HG02678 (cell line): ENCODE measurements around the gene ZNF569.
"Not testable (repeated sequence)": the region's sequence is repeated elsewhere in the genome, so short reads cannot be mapped to it uniquely, and the experiment has no call there.

Source experiments
- ATAC-seq: cut with Tn5 transposase; IDR thresholded peaks from one replicate; pipeline ENCODE4 v1.9.1; 2021; ENCODE audit warnings: mild to moderate bottlenecking, moderate library complexity; ENCODE audit not compliant: unreplicated experiment

ZNF569 gene

GRCh38 chr19:37466798-37467607 is at the start of gene ZNF569:
Gene ZNF569, minus strand, starts transcription at chr19:37467444. Its CDS starts 22,523 bp downstream, at chr19:37444921.
- ATAC-seq: peak; percentile 69

DNA sequence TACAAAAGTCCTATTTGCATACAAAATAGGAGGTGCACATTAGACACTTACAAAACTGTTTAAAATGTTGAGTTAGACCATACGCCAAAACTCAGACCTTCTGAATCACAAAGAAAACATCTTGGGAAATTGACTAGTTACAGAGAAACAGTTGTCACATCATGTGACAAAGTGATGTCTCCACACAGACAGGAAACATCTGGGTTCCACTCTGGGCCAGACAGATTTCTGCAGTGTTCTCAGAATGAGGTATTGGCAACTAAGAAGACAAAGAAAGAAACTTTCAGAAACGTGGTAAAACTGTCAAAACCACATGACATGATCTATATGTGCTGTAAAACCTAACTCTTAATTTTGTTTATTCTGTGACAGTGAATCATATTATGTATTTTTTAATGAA is 46.2 kb upstream of the ZNF569 start:
- no peak for ATAC-seq

DNA sequence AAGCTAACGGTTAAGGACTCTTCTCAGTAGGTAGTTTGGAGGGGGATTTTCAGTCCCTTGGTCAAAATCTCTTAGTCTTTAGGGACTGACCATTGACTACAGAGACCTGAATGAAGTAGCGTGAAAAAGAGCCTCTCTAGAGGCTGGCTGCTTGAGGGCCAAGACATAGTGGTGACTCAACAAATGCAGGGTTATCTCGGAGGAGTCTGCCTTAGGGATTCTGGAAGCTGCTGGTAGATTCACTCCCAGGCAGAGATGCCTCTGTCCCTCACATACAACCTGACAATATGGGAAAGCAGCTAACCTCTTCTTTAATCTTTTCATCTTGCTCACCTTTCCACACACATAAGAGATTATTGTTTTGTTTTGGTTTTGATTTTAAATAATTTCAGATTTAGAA is 44.6 kb upstream of the ZNF569 start:
- ATAC-seq: no peak

GRCh38 chr19:37511186-37511585 is 43.9 kb upstream of the ZNF569 start:
- no peak for ATAC-seq

DNA sequence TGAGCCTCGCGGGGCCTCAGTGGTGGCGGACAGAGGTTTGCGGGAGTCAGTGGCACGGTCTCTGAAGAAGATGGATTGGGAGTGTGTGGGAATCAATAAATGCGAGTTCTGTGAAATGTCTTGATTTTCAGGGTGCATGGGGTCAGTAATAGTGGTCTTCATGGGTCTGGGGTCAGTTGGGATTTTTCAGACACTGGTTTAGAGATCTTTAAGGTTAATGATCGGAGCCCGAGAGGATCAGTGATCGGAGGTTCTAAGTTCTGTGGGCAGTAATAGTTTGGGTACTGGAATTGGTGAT is 39.9 kb upstream of the ZNF569 start:
- no peak for ATAC-seq

DNA sequence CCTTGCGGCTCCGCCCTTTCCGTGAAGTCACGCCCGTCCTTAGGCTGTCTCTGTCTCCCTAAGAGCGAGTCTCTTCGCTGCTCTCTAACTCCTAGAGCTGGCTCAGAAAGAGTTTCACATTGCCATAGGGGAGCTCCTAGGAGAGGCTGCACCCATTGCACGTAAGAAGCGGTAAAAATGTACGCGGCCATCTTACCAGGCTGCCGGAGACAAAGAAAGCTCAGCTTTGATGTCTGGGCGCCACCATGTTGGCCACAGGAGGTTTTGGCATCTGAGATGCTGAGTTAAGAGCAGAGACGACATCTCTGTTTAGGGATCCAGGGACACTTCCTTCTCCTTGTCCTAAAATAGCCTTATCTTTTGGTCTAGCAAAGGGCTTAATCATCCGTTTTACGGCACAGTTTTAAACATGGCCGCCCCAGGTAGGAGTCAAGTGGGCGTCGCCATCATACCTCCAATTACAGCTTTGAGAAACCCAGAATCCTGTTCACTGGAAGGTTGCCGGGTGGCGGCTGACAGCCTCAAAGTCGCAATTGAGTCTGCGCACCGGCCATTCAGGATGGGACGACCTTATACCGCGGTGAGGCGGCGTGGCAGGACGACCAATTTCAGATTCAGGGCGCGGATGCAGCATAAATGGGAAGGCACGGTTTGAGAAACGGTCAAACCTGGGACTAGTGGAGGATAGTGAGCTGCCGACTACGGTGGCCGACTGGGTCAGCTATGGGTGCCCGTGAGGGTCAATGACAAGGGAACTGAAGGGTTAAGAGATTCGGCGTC is 39.3 kb upstream of the ZNF569 start, which contains the start of gene ZNF793:
Gene ZNF793 (plus strand): TSS at position 553 of the 780 bp plus-strand sequence. CDS start 16,501 bp downstream, outside the sequence.
- peak; percentile 39 for ATAC-seq

- no peak for ATAC-seq
These were observed 38.7 kb upstream of the ZNF569 start for GRCh38 chr19:37505958-37506386.

DNA sequence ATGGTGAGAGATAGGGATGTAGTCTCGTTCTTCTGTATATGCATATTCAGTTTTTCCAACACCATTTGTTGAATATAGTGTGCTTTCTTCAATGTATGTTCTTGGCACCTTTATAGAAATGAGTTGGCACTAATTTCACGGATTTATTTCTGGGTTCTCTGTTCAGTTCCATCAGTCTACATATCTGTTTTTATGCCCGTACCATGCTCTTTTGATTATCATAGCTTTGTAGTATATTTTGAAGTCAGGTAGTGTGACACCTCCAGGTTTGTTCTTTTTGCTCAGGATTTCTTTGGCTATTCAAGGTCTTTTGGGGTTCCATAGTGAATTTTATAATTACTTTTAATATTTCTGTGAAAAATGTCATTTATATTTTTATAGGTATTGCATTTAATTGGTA is 25.0 kb upstream of the ZNF569 start:
- no peak for ATAC-seq

DNA sequence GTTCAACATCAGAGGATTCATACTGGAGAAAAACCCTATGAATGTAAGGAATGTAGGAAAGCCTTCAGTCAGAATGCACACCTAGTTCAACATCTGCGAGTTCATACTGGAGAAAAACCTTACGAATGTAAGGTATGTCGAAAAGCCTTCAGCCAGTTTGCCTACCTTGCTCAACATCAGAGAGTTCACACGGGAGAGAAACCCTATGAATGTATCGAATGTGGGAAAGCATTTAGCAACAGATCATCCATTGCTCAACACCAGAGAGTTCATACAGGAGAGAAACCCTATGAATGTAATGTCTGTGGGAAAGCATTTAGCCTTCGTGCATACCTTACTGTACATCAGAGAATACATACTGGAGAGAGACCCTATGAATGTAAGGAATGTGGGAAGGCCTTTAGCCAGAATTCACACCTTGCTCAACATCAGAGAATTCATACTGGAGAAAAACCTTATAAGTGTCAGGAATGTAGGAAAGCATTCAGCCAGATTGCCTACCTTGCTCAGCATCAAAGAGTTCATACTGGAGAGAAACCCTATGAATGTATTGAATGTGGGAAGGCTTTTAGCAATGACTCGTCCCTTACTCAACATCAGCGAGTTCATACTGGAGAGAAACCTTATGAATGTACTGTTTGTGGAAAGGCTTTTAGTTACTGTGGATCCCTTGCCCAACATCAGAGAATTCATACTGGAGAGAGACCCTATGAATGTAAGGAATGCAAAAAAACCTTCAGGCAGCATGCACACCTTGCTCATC is 17.3 kb upstream of the ZNF569 start:
- no peak for ATAC-seq

- no peak for ATAC-seq
These were observed 4.9 kb upstream of the ZNF569 start for GRCh38 chr19:37472165-37472564.

- ATAC-seq: no peak
These were observed 3.0 kb upstream of the ZNF569 start for GRCh38 chr19:37470216-37470615.

- ATAC-seq: peak; percentile 60
These were observed 1.9 kb upstream of the ZNF569 start, which contains the start of gene ZNF570 for GRCh38 chr19:37468961-37469777. Gene ZNF570, plus strand, starts transcription at chr19:37469356. Its CDS starts 999 bp downstream, at chr19:37470355.

DNA sequence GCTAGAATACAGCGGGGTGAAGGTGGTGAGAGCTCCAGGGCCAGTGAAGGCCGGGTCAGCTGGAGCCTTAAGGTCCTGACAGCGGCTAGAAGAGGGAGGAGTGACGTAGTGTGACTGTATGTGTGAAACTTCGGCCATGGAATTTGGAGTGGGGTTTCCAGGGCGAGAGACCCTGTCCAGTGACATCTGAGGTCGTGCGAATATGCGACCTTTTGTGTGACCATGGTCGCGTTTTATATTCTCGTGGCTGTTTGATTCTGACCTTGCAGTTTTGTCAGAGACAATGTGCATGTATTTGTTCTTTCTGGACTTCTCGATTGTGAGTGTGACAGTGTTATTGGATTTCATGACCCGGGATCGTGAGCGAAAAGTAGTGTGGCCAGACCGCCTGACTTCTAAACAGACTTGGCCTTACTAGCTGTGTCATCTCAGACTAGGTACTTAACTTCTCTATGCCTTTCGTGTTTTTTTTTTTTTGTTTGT is 405 bp upstream of the ZNF569 start:
- no peak for ATAC-seq

GRCh38 chr19:37466277-37466797 is 907 bp downstream of the ZNF569 start:
- no peak for ATAC-seq

GRCh38 chr19:37452500-37453245 is 14.6 kb downstream of the ZNF569 start:
- ATAC-seq: no peak

DNA sequence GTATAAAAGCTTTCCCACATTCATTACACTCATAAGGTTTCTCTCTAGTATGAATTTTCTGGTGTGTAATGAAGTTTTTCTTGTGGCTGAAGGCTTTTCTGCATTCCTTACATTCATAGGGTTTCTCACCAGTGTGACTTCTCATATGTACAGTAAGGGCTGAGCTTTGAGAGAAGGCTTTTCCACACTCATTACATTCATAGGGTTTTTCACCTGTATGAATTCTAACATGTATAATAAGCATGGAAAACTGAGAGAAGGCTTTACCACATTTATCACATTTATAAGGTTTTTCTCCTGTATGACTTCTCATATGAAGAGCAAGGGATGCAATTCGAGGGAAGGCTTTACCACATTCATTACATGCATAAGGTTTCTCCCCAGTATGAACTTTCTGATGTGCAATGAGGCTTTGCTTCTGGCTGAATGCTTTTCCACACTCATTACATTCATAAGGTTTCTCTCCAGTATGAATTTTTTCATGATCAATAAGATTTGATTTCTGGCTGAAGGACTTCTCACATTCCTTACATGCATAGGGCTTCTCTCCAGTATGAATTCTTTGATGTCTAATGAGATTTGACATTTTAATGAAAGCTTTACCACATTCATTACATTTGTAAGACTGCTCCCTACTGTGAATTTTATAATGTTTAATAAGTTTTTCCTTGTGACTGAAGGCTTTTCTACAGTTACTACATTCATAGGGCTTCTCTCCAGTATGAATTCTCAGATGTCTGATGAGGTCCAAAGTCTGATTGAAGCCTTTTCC is 53.7 kb downstream of the ZNF569 start:
- ATAC-seq: no peak

- ATAC-seq: no peak
These were observed 54.5 kb downstream of the ZNF569 start for GRCh38 chr19:37412700-37413099.

GRCh38 chr19:37406140-37406846 is 61.0 kb downstream of the ZNF569 start:
- ATAC-seq: not testable (repeated sequence)
